ENCODE measurements around the gene MON2.
A peak's percentile ranks its signal among the peaks of the same experiment; 100 is the strongest.

MON2 gene

DNA sequence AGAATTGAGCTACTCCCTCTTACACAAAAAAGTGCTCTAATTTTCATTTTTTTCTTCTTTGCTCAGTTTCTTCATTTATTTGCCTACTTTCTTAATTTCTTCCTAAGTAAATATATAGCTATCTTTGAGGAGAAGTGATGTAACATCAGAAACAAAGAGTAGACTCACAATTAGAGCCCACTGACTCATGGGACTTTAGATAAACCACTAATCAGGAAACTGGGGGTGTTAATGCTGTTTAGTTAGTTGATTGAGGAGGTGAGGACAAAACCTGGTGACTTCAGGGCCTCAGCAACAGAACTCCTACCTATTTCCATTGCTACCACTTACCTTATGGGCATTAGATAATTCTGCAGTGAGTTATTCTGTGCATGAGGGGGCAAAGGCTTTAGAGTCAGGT, 151.7 kb downstream of the MON2 start:
- DNase-seq (no peak), ATAC-seq (replicated peaks) (no peak)
- Mint-ChIP-seq H3K9me3 (no peaks in the 10 kb centered on the region), H3K27ac (no peak overlapping the region), H3K27me3 (no peaks in the 10 kb centered on the region), H3K4me3 (no peak overlapping the region), H3K4me1 (ENCODE audit: low read depth in 2 of 2) (peaks cover 0 to 2% of the 10 kb centered on the region in 2 donors), H3K36me3 (ENCODE audit: insufficient read depth) (no peaks in the 10 kb centered on the region)

DNA sequence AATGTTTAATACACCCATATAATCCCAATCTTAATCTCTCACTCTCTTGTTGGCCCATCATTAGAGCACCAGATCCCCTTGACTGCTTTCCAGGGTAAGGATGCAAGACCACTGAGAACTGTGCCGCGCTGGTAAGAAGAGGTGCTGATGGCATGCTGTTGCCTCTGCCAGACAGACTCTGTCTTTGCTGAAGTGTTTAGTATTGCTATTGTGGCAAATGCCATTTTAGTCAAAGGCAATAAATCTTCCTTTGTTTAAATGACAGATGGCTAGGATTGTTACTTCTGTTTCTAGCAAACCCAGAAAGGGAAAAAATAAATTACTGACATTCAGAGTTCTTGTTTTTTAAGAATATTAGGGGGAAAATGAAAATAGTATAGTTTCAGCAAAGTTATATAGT, 152.3 kb downstream of the MON2 start:
- no peaks in the 10 kb centered on the region for H3K27me3 Mint-ChIP-seq
- H3K4me3 Mint-ChIP-seq: no peak overlapping the region
- no peak for ATAC-seq (replicated peaks)
- peaks cover 0 to 2% of the 10 kb centered on the region in 2 donors for H3K4me1 Mint-ChIP-seq (ENCODE audit: low read depth in 2 of 2)
- no peaks in the 10 kb centered on the region for H3K9me3 Mint-ChIP-seq
- no peak overlapping the region for H3K27ac Mint-ChIP-seq
- peaks cover 4% of the 10 kb centered on the region for H3K36me3 Mint-ChIP-seq (ENCODE audit: insufficient read depth)
- DNase-seq: no peak

DNA sequence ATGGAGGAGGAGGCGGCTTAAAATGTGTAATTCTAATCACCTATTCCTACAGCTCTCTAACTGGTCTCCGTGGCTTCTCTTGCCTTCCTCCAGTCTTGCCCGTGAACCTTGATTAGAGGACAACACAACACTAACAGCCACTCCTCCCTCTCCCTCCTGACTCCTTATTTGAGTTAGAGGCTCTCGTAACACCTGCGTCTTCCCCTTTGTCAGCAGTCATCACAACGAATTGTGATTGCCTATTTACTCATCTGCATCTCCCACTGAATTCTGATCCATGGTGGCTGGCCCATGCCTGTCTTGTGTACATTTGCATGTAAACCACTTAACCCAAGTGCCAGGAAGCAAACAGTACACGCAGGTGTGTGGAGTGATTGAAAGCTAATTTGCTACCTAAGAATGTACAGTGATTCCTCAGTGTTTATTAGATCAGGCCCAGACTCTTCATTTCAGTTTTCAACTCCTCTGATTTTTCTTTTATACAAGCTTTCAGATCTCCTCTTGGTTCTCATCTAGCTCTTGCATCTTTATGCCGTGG, 154.5 kb downstream of the MON2 start:
- no peak for ATAC-seq (replicated peaks)
- Mint-ChIP-seq H3K27me3 (peaks cover 0 to 4% of the 10 kb centered on the region in 2 donors), H3K4me3 (no peak overlapping the region), H3K27ac (no peak overlapping the region), H3K4me1 (ENCODE audit: low read depth in 2 of 2) (peaks cover 0 to 2% of the 10 kb centered on the region in 2 donors), H3K36me3 (ENCODE audit: insufficient read depth) (peaks cover 4% of the 10 kb centered on the region), H3K9me3 (no peaks in the 10 kb centered on the region)
- DNase-seq: no peak

DNA sequence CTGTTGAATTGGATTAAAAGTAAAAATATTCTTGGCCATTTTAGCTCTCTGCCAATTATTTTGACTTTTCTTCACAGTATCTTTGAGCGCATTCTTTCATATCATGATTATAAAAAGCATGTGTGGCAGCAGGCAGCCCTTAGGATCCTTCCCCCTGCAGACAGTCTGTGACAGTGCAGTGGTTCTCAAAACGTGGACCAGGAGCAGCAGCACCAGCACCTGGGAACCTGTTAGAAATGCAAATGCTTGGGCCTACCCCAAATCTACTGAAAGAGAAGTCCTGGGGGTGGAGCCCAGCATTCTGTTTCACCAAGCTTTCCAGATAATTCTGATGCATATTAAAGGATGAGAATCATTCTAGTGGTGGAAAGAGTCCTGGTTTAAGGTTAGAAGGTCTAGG, 155.6 kb downstream of the MON2 start:
- no peaks in the 10 kb centered on the region for H3K9me3 Mint-ChIP-seq
- H3K4me1 Mint-ChIP-seq (ENCODE audit: low read depth in 2 of 2): peaks cover 0 to 2% of the 10 kb centered on the region in 2 donors
- DNase-seq: no peak
- H3K36me3 Mint-ChIP-seq (ENCODE audit: insufficient read depth): peaks cover 4% of the 10 kb centered on the region
- H3K27me3 Mint-ChIP-seq: peaks cover 0 to 14% of the 10 kb centered on the region in 2 donors
- no peak overlapping the region for H3K27ac Mint-ChIP-seq
- ATAC-seq (replicated peaks): no peak
- H3K4me3 Mint-ChIP-seq: no peak overlapping the region

DNA sequence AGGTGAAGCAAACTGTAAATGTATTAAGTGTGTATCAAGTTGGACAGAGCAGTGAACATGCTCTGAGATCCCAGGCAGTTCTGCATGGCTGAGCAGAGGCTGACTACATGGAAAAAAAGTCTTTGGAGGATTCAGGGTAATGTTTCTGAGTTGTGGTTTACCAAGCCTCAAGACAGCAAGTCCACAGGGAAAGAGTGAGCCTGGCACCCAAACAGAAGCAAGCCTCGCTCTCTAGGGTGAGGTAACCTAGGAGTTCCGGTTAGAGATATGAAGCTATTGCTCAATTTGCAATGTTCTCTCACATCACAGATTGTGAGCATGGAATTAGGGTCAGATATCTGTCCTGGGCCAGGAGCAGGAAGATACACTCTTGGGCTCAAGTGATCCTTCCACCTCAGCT, 158.6 kb downstream of the MON2 start:
- ATAC-seq (replicated peaks) (no peak), DNase-seq (no peak)
- H3K36me3 Mint-ChIP-seq (ENCODE audit: insufficient read depth): peaks cover 4% of the 10 kb centered on the region
- H3K9me3 Mint-ChIP-seq: no peaks in the 10 kb centered on the region
- H3K4me3 Mint-ChIP-seq: no peak overlapping the region
- peaks cover 21 to 45% of the 10 kb centered on the region in 2 donors for H3K27me3 Mint-ChIP-seq
- H3K4me1 Mint-ChIP-seq (ENCODE audit: low read depth in 2 of 2): peaks cover 0 to 2% of the 10 kb centered on the region in 2 donors
- no peak overlapping the region for H3K27ac Mint-ChIP-seq

DNA sequence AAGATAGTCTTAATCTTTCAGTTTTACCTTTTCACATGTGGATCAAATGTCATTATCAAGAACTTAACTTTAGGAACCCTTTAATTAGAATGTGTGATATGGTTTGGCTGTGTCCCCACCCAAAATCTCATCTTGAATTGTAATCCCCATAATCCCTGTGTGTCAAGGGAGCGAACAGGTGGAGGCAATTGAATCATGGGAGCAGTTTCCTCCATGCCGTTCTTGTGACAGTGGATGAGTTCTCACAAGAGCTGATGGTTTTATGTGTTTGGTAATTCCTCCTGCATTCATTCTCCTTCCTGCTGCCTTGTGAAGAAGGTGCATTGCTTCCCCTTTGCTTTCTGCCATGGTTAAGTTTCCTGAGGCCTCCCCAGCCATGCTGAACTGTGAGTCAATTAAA, 160.6 kb downstream of the MON2 start:
- Mint-ChIP-seq H3K4me1 (ENCODE audit: low read depth in 2 of 2) (peaks cover 4% of the 10 kb centered on the region in 2 donors), H3K9me3 (no peaks in the 10 kb centered on the region), H3K27me3 (peaks cover 39 to 64% of the 10 kb centered on the region in 2 donors), H3K4me3 (no peak overlapping the region), H3K27ac (no peak overlapping the region), H3K36me3 (ENCODE audit: insufficient read depth) (peaks cover 4% of the 10 kb centered on the region)
- no peak for DNase-seq
- ATAC-seq (replicated peaks): no peak

DNA sequence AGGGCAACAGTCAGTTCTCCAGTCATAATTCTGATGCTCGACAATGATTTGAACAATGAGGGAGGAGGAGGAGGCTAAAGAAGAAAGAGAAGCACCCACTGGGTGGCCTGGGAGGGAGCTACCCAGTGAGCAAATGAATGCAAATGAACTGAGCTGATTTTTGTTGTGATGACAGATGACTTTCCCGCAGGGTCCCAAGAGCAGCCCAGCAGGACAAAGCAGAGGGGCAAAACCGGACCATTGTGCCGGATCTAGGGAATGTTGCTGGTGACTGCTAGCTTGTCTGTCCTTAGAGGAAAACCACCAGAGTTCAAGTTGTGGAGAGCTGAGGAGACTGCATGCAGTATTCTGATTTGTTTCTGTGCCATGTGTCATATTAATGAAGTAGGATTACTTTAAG, 162.8 kb downstream of the MON2 start:
- Mint-ChIP-seq H3K4me1 (ENCODE audit: low read depth in 2 of 2) (peaks cover 9 to 10% of the 10 kb centered on the region in 2 donors), H3K36me3 (ENCODE audit: insufficient read depth) (no peaks in the 10 kb centered on the region), H3K9me3 (no peaks in the 10 kb centered on the region), H3K4me3 (no peak overlapping the region), H3K27ac (no peak overlapping the region), H3K27me3 (peaks cover 61 to 86% of the 10 kb centered on the region in 2 donors)
- DNase-seq (no peak), ATAC-seq (replicated peaks) (no peak)

DNA sequence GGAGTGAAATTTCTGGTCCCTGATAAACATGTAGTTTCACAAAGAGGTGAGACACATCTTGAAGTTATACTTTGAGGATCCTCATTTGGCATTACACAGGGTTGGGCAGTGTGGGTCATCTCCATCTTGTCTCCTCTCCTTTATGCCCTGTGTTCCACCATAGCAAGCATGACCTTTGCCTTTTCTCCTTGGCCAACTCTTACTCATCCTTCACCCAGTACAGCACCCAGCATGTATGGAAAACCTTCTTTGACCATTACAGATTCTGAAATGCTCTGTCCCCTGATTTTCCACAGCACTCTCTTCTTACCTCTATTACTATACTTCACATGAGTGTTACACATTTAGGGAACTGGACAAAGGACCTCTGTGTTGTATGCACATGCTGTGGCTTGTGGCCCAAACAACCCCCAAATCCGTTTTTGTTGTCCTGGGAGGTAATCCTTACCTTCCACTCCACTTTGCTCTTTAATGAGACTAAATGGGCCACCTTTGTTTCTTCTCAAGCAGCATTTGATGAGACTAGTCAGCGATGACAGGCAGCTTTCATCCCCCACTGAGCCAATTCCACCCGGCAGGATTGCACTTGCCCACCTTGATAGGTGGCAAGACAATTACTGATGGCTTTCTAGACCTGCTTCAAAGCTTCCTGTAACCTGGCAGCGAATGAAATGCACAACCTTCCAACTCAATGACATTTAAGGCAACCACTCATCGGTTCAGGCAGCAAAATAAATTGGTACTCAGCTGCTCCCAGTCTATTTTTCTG, 163.5 kb downstream of the MON2 start:
- H3K36me3 Mint-ChIP-seq (ENCODE audit: insufficient read depth): no peaks in the 10 kb centered on the region
- H3K4me3 Mint-ChIP-seq: no peak overlapping the region
- ATAC-seq (replicated peaks) (no peak), DNase-seq (no peak)
- no peak overlapping the region for H3K27ac Mint-ChIP-seq
- H3K27me3 Mint-ChIP-seq: peaks cover 69 to 94% of the 10 kb centered on the region in 2 donors
- peaks cover 9 to 10% of the 10 kb centered on the region in 2 donors for H3K4me1 Mint-ChIP-seq (ENCODE audit: low read depth in 2 of 2)
- no peaks in the 10 kb centered on the region for H3K9me3 Mint-ChIP-seq

DNA sequence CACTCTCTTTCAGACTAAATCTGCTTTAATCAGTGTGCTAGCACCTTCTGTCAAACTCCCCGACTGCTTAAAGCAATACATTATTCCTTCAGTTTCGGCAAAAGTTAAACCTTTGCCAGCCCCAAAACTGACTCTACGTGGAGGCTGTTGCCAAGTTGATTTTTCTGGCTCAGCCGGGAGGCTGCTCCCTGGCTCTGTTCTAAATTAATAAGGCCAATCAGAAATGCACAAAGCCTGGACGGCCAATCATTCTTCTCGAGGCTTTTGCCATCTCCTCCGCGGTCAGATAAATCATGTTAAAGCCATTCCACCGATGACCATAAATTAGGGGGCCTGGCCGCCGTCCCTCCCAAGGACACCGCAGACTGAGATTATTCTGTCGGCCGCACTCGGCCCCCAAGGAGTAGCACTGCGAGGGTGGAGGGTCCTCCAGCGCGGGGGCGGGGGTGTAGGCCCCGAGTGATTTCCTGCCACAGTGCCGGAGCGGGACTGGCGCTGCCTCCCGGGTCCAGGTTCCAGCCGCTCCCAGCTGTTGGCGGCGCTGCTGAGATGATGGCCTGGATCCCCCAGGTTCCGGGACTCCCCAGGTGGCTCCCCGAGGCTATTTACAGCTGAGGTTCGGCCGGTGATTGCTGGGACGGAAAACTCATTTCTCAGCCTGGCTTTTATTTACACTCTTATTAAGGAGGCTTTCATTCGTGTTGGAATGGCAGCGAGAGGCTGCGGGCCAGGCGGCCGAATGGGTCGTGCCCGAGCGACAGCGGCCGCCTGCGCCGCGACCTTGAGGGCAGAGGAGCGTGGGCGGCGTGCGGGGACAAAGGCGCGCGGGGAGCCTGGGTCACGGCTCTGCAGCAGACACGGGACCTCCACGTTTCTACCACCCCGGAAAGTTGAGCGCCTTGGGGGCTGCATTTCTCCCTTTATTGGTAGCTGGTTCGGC, 165.1 kb downstream of the MON2 start:
- H3K27ac Mint-ChIP-seq: no peak overlapping the region
- no peaks in the 10 kb centered on the region for H3K9me3 Mint-ChIP-seq
- H3K4me3 Mint-ChIP-seq: peak overlapping the region; percentile 83 to 84
- H3K27me3 Mint-ChIP-seq: peaks cover 71 to 94% of the 10 kb centered on the region in 2 donors
- ATAC-seq (replicated peaks) (peak; percentile 71), DNase-seq (no peak)
- no peaks in the 10 kb centered on the region for H3K36me3 Mint-ChIP-seq (ENCODE audit: insufficient read depth)
- H3K4me1 Mint-ChIP-seq (ENCODE audit: low read depth in 2 of 2): peaks cover 9 to 10% of the 10 kb centered on the region in 2 donors

DNA sequence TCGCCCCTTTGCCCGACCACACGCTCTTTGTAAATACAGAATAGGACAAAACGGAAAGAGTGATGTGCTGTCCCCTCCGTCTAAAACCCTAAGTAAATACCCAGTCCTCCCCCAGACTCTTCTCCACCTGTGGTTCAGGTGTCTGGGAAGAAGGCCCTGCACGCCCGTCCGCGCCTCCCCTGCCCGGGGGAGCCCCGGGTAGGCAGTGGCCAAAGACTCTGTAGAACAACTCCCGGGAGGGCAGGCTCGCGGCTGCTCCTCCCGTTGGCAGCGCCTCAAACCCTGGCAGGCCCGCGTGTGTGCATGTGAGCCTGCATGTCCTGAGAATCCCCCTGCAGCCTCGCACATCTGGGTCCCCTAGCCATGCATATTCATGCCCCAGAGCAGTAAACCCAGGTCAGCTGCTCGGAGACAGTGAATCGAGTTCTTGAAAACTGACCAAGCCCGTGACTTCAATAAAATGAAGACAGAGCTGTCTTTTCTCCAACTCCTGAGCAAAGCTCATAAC, 165.8 kb downstream of the MON2 start:
- Mint-ChIP-seq H3K27ac (no peak overlapping the region), H3K27me3 (peaks cover 71 to 92% of the 10 kb centered on the region in 2 donors), H3K4me1 (ENCODE audit: low read depth in 2 of 2) (peaks cover 9 to 10% of the 10 kb centered on the region in 2 donors), H3K9me3 (no peaks in the 10 kb centered on the region), H3K36me3 (ENCODE audit: insufficient read depth) (no peaks in the 10 kb centered on the region), H3K4me3 (peak overlapping the region; percentile 83 to 84)
- ATAC-seq (replicated peaks) (peak; percentile 43), DNase-seq (peak in 2 of 3 experiments; percentile 3 to 5)

DNA sequence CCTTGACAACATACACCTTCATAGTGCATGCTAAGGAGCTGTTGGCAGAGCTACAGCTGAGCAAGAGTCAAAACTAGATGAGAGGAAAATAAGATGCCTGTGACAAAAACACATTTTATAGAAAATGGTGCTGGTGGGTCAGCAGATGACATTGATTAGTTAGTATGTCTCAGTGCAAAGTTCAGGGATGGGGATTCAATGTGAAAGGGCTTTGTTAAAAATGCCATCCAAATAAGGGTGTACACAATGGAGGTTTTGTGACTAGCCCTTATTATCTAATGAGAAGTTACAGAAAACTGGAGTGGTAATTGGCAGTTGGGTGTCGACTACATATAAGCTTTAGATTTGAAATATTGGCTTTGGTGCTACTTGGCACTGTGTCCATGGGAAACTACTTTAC, 169.0 kb downstream of the MON2 start:
- Mint-ChIP-seq H3K27ac (no peak overlapping the region), H3K4me3 (no peak overlapping the region), H3K27me3 (peaks cover 45 to 61% of the 10 kb centered on the region in 2 donors), H3K4me1 (ENCODE audit: low read depth in 2 of 2) (peaks cover 10 to 12% of the 10 kb centered on the region in 2 donors), H3K9me3 (no peaks in the 10 kb centered on the region), H3K36me3 (ENCODE audit: insufficient read depth) (no peaks in the 10 kb centered on the region)
- ATAC-seq (replicated peaks) (no peak), DNase-seq (no peak)

DNA sequence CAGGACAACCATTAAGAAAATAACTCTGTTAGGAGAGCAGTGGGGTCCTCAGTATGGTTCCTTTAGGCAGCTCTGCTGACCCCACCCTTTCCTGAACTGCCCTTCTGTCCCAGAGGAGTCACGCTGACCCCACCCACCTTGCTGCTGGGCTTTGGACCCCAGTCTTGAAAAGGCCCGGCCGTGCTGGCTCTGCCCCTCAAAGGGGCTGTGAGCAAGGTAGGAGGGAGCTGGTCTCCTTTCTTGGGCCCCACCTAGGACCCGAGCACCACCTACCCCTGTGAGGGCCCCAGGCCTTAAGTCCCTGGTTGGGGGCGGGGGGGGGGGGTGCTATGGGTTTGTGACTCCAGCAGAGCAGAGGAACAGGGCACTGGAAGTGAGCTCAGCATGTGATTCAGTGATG, 171.1 kb downstream of the MON2 start:
- no peaks in the 10 kb centered on the region for H3K36me3 Mint-ChIP-seq (ENCODE audit: insufficient read depth)
- H3K9me3 Mint-ChIP-seq: no peaks in the 10 kb centered on the region
- H3K4me3 Mint-ChIP-seq: no peak overlapping the region
- ATAC-seq (replicated peaks) (no peak), DNase-seq (no peak)
- H3K27me3 Mint-ChIP-seq: peaks cover 27 to 40% of the 10 kb centered on the region in 2 donors
- H3K27ac Mint-ChIP-seq: no peak overlapping the region
- H3K4me1 Mint-ChIP-seq (ENCODE audit: low read depth in 2 of 2): peaks cover 12 to 14% of the 10 kb centered on the region in 2 donors

DNA sequence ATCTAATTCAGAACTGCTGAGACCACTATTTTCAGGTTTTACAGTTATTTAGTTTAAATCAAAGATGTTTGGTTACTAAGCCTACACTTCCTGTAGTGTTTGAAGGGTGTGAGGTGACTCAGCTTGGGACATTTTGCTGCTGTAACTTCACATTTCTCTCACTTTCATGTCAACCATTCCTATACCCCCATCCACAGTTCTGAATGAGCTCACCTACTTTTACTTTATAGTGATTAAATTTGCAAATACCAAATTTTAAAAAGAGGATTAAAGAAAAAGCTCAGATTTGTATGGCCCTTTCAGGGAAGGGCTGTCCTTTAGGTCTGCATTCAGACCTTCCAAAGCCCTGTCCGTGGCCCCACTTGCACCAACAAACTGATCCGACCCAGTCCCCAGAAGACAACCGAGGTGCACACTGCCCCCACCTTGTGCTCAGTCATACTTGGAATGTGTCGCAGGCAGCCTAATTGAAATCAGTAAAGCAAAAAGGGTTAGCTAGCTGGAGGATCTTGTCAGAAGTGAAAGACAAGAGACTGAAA, 174.4 kb downstream of the MON2 start:
- H3K27ac Mint-ChIP-seq: peak overlapping the region; percentile 4 to 83
- ATAC-seq (replicated peaks) (peak; percentile 97), DNase-seq (peak in 2 of 3 experiments; percentile 3 to 9)
- H3K4me1 Mint-ChIP-seq (ENCODE audit: low read depth in 2 of 2): peaks cover 9 to 14% of the 10 kb centered on the region in 2 donors
- peaks cover 0 to 10% of the 10 kb centered on the region in 2 donors for H3K27me3 Mint-ChIP-seq
- peak overlapping the region; percentile 47 to 63 for H3K4me3 Mint-ChIP-seq
- no peaks in the 10 kb centered on the region for H3K36me3 Mint-ChIP-seq (ENCODE audit: insufficient read depth)
- no peaks in the 10 kb centered on the region for H3K9me3 Mint-ChIP-seq
